ENCODE results near the gene LRRC66.
A peak's percentile ranks its signal among the peaks of the same experiment; 100 is the strongest.

LRRC66 gene, protein sequence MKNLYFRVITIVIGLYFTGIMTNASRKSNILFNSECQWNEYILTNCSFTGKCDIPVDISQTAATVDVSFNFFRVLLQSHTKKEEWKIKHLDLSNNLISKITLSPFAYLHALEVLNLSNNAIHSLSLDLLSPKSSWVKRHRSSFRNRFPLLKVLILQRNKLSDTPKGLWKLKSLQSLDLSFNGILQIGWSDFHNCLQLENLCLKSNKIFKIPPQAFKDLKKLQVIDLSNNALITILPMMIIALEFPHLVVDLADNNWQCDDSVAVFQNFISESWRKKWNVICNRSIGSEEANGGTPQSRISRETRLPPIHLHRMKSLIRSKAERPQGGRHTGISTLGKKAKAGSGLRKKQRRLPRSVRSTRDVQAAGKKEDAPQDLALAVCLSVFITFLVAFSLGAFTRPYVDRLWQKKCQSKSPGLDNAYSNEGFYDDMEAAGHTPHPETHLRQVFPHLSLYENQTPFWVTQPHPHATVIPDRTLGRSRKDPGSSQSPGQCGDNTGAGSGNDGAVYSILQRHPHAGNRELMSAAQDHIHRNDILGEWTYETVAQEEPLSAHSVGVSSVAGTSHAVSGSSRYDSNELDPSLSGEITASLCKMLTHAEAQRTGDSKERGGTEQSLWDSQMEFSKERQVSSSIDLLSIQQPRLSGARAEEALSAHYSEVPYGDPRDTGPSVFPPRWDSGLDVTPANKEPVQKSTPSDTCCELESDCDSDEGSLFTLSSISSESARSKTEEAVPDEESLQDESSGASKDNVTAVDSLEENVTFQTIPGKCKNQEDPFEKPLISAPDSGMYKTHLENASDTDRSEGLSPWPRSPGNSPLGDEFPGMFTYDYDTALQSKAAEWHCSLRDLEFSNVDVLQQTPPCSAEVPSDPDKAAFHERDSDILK

DNA sequence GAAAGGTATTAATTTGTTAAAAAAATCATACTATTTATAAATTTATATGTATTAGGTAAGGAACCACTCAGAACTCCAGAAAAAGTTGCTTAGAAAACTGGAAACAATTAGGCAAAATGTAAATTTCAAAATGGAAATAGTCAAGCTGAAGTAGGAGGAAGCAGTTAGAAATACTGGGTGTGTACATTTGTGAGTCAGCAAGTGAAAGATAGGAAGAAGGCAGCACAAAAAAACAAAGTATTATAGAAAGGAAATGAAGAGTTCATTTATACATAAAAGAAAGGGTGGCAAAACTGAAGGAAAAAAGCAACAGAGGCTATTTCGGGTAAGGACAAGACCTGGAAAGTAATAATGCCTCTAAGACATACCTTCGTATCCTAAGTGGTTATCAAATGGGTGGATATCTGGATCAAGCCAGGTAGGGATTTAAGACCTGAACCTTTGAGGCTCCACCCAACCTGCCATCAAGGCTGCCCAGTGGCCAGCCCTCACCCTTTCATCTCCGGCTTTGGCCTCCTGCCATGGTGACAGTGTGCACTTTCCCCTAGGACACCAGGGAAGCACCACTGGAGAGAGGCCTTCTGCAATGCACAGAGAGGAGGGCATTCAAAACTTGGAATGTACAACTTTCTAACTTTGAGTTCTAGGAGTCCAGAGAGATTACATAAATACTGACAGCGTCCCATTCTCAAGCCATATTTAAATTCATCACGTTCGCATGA lies at the start of gene LRRC66:
Gene LRRC66 (minus strand): TSS at position 428 of the 722 bp plus-strand sequence. CDS start 2,750 bp downstream, outside the sequence.
- DNase-seq (ENCODE audit: low read depth, low spot score), result no peak

DNA sequence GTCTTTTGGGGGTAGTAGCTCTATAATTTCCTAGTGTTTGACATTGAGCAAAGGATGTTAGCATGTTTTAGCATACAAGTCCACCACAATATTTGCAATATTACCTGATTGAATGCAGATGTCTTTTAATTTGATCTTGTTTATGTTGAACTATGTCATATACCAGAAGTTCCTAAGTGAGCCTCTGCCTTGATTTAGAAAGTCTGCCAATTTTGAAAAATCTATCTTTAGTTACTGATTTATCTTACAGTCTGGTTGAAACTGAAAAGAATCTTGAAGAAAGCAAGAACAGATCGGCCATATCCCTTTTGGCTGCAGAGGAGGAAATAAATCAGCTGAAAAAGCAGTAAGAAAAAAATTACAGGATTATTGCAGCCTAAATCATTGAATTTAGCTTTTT lies 49.4 kb upstream of the LRRC66 start:
- no peak for DNase-seq (ENCODE audit: low read depth, low spot score)

DNA sequence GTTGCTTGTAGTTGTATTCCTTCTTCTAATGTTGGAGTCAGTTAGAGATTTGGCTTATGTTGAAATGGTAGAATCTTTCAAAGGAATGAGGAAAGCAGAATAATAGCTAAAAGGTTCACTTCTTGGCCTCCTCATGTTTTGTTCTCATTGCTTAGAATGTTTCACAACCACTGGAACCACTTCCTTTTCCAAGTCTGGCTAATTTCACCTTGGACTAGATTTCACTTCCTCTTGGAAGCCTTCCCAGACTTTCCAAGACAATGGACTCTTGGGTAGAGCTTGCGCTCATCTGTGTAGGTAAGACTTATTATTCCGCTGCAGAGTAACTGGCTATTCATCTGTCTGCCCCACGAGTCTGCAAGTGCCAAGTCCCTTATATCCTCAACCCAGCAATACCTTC lies 39.2 kb upstream of the LRRC66 start:
- DNase-seq (ENCODE audit: low read depth, low spot score), result no peak

DNA sequence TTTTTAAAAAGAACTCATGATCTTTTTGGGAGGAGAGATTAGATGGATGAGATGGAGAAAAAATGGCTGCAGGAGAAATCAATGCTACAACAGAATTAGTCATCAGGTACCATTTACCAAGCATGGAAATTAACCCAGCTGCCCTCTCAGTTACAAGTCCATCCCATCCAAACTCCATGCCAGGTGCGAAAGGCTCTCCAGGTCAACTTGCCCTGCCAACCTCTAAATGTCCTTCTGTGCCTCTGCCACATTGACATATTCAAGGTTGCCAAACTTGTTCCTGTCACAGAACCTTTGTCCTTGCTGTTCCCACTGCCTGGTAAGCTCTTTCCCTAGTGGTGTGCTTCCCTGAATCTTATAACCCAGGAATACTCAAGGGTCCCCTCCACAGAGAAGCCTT lies 38.1 kb upstream of the LRRC66 start:
- DNase-seq (ENCODE audit: low read depth, low spot score), result no peak

DNA sequence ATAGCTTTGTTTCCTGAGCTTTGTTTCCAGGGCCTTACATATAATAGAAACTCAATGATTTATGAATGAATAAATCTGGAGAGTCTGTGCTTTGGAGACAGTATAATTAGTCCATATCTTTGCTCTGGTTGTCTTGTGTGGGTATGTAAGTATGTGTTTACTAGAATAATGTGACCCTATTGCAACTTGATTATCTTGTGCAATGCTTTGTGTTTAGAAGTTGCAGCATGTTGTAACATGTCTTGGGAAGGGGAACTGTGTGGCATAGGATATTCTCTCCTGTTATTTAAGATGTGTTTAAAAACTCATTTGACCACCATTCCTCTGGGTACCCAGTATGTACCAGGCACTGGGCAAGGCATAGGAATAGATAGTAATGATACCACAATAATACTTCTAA lies 37.0 kb upstream of the LRRC66 start:
- DNase-seq (ENCODE audit: low read depth, low spot score), result no peak

DNA sequence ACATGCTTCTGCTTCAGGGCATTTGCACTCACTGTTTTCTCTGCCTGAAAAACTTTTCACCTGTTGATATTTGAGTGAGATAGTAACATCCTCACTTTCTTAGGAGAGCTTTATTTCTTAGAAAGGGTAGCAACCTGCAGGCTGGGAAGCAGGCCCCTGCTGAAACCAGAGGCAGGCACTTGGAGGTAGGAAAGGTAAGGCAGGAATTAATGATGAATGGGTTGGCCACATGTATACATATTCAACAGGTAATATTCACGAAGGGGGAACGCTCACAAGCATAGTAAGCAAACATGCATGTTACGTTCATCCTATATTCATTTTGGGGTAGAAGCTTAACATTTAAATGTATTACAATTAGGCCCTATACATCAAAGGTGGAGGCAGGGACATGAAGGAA lies 34.1 kb upstream of the LRRC66 start:
- DNase-seq (ENCODE audit: low read depth, low spot score), result no peak

DNA sequence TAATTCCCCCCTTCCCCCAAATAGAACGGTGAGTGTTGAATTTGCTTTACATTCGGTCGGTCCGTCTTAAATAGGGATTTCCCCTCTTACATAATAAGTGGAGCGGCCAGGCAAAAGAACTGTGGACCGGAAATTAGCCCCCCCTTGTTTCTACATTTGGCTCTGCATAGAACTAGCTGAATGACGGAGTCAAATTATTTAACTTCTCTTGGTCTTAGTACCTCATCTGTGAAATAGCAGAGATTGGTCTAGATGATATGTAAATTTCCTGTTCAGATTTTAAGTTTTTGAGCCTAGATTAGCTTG lies 32.3 kb upstream of the LRRC66 start:
- DNase-seq (ENCODE audit: low read depth, low spot score), result no peak

DNA sequence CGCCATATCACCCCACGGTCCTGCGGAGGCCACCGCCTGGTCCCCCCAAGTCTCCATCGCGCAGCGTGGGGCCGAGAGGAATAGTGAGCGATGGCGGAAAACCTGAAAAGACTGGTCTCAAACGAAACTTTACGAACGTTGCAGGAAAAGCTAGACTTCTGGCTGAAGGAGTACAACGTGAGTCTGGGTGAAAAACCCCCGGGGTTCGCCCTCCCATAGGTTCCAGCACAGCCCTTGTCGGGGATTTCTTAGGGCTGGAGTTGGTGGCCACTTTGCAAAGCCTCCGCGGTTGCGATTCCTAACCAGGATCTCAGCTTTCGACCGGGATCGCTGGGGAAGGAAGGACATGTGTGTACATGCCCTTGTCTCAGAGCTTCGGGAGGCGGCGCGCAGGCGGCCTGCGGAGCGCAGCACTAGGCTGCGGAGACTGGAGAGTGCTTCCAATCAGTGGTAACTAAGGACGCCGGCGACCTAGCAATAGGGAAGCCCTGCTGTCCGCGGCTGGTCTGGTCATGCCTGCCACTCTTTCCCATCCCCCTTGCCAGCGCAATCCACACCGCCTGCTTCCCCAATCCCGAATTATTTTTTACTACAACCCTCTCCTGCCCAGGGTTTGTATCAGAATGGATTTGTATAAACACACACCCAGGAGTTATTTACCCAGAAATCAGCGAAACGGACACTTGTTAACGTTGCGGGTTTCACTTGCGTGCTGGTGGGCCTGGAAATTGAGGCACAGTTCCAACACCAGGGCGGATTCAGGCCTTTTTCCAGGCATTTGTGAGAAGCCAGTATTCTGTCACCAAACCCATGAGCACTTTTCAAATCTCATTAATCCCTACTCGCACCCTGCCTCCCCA lies 31.7 kb upstream of the LRRC66 start:
- peak; percentile 73 for DNase-seq (ENCODE audit: low read depth, low spot score)

DNA sequence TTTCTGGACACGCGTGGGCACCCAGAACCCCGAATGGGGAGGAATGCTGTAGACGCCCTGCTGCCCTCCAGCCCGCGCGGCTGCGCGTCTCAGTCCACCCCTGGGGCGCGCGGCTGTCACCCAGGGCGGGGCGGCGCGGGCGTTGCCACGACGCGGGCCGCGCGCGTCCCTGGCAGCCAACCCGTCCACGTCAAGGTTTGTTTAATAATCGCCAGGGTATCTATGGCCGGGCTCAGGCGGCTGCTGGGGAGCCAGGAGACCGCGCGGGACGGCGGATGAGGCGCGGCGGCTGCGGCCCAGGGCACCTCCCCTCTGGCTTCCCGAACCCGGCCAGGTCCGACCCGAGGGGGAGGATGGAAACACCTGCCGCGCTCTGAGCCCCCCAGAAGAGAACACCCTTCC lies 31.1 kb upstream of the LRRC66 start, which contains the start of gene SPATA18:
Gene SPATA18 (plus strand): TSS at position 92 of the 402 bp plus-strand sequence. CDS start 401 bp downstream, outside the sequence.
- no peak for DNase-seq (ENCODE audit: low read depth, low spot score)

DNA sequence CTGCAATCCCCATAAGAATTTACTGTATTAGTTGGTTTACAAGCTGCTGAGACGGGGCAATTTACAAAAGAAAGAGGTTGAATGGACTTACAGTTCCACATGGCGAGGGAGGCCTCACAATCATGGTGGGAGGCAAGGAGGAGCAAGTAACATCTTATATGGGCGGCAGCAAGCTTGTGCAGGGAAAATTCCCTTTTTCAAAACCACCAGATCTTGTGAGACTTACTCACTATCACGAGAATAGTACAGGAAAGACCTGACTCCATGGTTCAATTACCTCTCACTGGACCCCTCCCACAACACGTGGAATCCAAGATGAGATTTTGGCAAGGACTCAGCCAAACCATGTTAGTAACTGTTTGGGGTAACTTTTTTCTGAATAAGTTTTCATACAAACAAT lies 29.1 kb upstream of the LRRC66 start:
- no peak for DNase-seq (ENCODE audit: low read depth, low spot score)

DNA sequence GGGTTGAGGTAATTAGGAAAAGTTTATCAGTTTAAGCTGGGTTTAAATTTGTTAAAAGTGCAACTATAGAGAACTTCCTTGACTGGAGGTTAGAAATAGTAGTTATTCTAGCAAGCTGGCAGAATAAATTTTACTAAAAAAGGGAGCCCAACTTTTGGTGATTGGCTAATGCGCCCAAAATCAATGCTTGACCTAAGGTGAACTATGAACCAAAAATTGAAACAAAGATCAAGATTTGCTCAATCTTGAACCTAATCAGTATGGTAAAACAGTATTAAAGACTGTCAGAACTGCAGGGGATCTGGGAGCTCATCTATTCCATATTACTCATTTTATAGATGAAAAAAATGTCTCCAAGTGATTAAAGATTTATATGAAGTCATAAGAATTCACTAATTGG lies 24.9 kb upstream of the LRRC66 start:
- DNase-seq (ENCODE audit: low read depth, low spot score), result no peak

DNA sequence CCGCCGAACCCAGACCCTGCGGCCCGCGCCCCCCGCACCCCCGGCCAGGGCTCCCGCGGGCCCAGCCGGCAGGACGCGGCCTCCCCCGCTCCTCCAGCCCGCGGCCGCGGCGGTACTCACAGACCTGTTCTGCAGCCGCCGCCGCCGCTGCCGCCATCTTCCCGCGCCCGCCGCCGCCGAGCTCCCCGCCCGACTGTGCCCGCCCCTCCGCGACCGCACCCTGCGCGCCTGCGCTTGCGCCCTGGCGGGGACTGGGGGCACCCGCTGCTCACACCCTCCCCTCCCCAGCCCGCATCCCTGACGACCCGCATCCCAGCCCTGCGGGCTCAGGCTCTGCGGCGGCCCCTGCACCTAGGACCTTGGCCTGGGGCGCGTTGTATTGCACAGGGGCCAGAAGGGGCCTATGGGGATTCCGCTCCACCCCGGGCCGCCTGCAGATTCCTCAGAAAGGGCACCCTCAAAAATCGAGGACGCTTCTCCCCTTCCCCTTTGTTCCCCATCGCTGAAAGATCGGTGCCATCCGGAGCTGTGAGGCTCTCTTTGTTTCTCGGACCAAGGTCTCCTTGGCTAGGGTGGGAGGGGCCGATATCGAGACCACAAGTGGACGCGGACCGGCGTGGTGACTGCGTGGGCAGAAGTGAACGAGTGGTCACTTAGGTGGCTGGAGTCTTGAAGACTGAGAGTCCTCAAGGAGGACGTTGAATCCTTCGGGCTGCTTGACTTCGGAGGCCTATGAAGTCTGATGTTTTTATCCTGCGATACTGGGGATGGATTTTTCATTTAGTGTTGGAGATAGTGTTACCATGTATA lies 18.1 kb upstream of the LRRC66 start, which contains the start of gene SGCB:
Gene SGCB (minus strand): TSS at position 197 of the 810 bp plus-strand sequence. CDS start 40 bp downstream, at position 157.
- DNase-seq (ENCODE audit: low read depth, low spot score), result no peak

DNA sequence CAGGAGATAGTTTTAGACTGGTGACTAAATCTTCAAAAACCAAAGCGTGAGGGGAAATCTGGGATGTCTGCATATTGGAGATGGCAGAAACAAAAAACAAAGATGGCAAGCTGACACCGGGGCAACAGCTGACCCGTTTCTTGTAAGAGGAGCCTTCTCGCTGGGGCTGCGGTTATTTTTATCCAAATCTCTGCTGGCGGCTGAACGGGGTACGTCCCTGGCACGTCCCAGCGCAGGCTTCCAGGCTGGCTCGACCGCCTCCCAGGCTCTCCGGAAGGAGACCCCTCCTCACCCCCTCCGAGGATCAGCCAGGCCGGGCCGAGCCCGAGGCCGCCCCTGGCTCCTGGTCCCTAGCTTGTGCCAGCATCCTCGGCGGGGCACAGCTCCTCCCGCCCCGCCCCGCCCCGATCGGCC lies 17.5 kb upstream of the LRRC66 start:
- DNase-seq (ENCODE audit: low read depth, low spot score), result no peak

DNA sequence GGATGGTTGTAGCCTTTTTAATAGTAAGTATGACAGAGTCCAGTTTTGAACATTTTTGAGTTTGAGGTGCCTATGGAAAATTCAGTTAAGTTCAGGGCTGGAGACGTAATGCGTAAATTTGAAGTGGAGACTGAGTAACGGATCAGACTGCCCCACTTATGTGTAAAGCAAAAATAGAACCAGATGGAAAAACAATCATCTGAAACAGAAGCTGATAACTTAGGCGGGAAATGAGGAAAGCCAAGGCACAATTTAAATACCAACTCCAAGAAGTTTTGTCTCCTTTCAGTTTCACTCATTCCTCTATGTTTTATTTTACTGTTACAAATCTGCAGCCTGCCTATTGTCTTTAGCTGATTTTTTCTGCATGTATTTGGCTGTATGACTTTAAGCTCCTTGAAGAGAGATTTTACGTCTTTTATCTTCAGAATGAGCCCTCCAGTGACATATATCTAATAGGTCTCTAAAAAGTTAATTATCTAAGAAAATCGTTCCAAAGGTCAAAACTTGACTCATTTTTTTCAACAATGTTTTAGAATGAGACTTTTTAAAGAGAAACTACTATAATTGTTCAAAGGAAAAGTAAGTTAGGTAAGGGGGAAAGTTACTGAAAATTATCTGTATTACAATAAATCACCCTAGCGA lies 16.8 kb upstream of the LRRC66 start:
- no peak for DNase-seq (ENCODE audit: low read depth, low spot score)

DNA sequence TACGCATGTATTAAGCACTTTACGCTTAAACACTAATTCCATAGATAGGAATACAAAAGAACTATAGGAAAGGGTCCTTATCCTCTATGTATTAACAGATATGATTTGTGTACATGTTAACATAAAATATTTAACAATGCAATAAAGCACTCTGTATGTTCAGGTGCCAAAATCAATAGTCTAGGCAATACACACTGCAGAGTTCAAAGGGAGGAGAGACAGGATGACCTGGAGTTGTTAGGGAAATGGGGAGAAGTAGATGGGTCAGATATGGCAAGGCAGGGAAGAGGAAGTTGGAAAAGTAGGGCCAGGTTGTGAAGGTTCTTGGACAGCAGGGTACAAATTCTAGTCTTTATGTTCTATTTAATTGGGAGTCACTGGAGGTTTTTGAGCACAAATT lies 15.0 kb upstream of the LRRC66 start:
- DNase-seq (ENCODE audit: low read depth, low spot score), result no peak

DNA sequence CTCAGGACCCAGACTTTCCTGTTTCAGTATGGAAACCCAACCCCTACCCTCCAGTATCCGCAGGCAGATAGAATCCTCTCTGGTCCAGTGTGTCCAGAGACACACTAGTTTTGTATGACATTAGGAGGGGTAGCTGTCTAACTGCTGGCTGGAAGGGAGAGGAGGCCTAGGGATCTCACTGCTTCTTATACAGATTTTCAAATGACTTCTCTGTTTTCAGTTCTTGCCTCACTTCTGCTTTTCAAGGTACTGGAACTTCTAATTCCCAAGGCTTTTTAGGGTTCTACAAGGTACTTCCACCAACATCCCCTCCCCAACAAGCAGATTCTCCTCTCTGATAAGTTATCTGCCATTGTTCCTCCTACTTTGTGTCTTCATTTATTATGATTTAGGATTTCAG lies 11.8 kb upstream of the LRRC66 start:
- DNase-seq (ENCODE audit: low read depth, low spot score), result no peak

DNA sequence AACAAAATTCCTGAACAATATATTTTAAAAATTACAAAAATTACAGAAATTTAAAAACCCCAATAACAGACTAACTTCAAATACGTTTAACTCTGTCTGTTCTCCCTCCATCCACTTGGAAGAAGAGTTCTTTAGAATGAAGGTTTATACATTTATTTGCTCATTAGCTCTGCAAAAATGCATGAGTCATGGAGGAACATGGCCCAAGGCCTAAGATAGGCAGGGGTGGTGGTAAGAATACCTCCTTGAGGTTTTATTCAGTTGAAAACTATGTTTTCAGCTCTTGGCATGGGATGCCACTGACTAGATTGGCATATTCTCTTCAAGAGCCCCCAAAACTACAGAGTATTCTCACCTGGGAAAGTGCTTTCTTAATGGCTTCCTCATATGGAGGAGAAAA lies 8.8 kb upstream of the LRRC66 start:
- DNase-seq (ENCODE audit: low read depth, low spot score), result no peak

DNA sequence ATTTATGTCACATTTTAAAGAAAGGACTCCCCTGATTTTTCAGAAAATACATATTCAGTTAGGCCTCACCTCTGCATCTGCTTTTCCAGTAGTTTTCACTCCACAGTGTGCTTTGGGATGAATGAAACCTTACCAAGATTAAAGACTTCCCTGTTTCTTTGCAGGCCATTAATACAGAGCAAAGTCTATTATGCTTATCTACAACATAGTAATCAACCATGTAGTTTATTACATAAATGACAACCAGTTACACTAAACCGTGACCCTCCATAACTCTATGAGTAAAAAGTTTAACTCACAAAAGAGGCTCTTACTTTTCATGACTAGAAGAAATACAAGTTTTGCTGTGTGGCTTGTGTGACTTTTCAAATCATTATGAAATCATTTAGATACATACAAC lies 2.3 kb downstream of the LRRC66 start:
- no peak for DNase-seq (ENCODE audit: low read depth, low spot score)

DNA sequence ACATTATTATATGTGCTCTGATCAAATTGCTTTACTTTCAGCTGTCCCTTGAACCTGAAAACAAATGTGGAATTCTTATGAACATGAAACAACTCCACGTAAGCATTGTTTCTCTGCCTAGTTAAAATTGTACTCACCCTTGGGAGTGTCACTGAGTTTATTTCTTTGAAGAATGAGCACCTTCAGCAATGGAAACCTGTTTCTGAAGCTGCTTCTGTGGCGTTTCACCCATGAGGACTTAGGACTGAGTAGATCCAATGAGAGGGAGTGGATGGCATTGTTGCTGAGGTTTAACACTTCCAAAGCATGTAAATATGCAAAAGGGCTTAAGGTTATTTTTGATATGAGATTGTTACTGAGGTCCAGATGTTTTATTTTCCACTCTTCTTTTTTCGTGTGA lies 3.2 kb downstream of the LRRC66 start:
- no peak for DNase-seq (ENCODE audit: low read depth, low spot score)

DNA sequence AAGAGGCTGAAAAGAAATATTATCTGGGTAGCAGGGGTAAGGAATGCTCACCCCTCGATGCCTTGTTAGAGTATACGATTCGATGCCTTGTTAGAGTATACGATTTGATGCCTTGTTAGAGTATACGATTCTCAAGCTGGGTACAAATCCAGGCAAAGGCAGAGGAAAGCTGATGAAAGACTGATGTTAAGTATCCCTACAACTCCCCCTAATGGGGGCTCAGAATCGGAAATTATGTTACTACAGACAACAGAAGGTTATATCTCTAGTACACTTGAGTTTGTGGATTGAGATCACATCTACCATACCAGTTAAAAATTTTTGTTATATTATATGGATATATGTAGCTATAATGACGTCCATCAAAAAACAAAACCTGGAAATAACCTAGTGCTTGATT lies 4.8 kb downstream of the LRRC66 start:
- no peak for DNase-seq (ENCODE audit: low read depth, low spot score)

Data from iPS DF 19.7 (cell line).